ENCODE results near the gene MRPL58.

DNA sequence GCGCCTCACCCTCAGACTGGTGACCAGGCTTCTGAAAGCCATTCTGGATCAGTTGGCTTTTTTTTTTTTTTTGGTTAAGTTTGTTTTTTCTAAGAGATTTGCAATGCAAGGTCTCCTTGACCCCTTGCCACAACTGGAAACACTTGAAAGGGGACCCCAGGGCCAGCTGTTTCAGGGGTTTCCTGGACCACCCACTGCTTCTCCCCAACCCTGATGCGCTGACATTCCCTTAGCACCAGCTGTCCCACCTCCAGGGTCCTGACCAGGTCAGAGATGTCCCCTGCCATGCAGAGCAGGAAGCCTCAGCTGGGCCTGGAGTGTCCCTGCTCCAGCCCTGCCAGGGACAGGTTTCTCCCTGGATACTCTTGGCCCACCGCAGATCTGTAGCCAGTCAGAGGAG lies 8.1 kb upstream of the MRPL58 start:
- TF ChIP-seq, protein P1, sequence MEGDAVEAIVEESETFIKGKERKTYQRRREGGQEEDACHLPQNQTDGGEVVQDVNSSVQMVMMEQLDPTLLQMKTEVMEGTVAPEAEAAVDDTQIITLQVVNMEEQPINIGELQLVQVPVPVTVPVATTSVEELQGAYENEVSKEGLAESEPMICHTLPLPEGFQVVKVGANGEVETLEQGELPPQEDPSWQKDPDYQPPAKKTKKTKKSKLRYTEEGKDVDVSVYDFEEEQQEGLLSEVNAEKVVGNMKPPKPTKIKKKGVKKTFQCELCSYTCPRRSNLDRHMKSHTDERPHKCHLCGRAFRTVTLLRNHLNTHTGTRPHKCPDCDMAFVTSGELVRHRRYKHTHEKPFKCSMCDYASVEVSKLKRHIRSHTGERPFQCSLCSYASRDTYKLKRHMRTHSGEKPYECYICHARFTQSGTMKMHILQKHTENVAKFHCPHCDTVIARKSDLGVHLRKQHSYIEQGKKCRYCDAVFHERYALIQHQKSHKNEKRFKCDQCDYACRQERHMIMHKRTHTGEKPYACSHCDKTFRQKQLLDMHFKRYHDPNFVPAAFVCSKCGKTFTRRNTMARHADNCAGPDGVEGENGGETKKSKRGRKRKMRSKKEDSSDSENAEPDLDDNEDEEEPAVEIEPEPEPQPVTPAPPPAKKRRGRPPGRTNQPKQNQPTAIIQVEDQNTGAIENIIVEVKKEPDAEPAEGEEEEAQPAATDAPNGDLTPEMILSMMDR (IDR thresholded peaks at IDR 0.05 in 8 of 11, conservative IDR thresholded peaks at IDR 0.05 in 3 of 11): no peak
- TF ChIP-seq POLR2A (IDR thresholded peaks at IDR 0.05) (no peak), POLR2AphosphoS5 (IDR thresholded peaks at IDR 0.05) (no peak)
